Effector CD4-positive, alpha-beta T cell (primary cell): ENCODE data around the gene LCN2.
"Not testable (repeated sequence)": the region's sequence is repeated elsewhere in the genome, so short reads cannot be mapped to it uniquely, and the experiment has no call there.

Experiments used
- DNase-seq: peaks from one replicate; pipeline ENCODE4 v3.0.0-alpha.2; 2020

Gene LCN2

DNA sequence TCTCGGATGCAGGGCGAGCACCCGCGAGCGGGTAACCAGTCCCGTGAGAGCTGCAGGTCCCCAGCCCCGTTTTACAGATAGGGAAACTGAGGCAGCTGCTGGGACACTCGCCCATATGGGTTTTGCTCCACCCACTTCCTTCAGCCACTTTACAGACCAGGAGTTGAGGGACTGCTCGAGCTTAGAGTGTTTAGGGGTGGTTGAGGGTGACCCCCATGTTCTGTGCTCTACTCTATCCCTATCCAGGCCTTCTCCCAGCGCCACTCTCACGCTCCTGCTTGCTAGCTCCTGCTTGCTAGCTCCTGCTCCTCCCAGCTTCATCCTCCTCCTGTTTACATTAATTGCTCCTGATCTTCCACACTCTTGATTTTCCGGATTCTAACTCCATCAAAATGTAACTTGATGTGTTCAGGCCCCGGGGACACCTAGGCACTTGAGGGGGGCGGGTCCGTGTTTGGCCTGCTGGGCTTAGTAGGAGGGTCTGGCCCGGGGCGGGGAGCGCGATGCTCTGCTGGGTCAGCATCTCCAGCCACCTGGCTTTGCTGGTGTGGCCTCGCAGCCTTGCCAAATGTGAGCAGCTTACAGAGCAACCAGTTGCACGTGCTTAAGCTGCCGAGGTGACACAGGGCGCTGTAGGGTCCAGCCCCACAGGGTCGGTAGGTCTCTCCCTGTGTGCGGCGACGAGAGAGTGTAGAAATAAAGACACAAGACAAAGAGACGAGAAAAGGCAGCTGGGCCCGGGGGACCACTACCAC is 20.2 kb upstream of the LCN2 start:
- DNase-seq: no peak

DNA sequence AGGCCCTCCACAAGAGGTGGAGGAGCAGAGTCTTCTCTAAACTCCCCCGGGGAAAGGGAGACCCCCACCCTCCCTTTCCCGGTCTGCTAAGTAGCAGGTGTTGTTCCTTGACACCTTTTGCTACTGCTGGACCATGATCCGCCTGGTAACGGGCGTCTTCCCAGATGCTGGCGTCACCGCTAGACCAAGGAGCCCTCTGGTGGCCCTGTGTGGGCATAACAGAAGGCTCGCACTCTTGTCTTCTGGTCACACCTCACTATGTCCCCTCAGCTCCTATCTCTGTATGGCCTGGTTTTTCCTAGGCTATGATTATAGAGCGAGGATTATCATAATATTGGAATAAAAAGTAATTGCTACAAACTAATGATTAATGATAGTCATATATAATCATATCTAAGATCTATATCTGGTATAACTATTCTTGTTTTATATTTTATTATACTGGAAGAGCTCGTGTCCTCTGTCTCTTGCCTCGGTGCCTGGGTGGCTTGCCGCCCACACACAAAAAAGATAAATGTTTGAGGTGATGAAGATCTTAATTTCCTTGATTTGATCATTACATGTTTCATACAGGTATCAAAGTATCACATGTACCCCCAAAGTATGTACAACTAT is 19.2 kb upstream of the LCN2 start:
- peak; percentile 31 for DNase-seq

DNA sequence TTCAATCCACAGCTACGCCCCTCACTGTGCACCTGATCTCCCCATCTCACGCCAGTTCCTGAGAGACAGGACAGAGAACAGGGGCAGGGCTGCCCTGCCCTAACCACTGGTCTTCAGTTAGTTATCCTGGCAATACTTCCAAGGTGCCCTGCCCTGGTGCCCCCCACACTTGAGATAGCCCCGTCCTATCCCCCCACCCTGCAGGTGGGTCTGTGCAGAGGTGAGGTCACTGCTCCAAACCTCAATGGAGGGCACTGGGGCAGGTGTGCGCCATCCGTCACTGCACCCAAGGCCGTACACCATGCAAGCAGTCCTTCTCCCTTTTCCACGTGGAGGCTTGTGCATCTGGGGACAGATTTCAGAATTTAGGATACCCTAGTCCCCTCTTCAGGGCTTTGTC is 18.6 kb upstream of the LCN2 start:
- DNase-seq: not testable (repeated sequence)

DNA sequence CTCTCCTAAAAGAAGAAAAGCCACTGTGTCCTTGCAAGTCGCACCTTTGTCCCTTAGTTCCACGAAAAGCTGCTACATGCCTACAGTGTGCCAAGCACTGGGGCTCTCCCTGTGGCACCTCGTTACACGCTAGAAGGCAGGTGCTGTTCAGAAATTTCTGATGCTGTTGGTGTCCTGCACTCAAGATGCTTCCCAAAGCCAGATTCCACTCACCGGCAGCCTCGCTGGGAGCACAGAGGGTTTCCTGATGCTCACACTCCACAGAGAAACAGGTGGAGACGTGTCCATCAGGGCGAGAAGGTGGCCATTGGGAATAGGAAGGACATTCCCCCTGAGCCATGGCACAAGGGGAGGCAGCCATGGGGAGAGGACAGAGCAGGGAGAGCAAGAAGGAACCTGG is 17.9 kb upstream of the LCN2 start:
- DNase-seq: not testable (repeated sequence)

DNA sequence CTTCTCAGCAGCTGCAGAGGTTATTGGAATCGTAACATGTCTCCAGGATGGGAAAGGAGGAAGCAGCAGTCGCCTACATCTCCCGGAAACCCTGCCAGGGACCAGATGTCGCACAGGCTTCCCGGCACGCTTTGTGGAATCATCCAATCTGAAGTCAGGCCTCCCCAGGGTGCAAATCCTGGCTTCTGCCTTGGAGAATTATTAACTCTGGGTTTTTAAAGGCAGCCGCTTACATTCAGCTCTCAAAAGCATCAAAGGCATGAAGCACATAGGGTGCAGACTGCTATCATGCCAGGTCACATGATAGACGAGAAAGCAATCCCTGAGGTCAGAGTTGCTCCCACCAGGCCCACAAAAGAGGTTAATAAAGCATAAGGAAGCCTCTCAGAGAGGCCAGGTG is 17.1 kb upstream of the LCN2 start:
- DNase-seq: not testable (repeated sequence)

DNA sequence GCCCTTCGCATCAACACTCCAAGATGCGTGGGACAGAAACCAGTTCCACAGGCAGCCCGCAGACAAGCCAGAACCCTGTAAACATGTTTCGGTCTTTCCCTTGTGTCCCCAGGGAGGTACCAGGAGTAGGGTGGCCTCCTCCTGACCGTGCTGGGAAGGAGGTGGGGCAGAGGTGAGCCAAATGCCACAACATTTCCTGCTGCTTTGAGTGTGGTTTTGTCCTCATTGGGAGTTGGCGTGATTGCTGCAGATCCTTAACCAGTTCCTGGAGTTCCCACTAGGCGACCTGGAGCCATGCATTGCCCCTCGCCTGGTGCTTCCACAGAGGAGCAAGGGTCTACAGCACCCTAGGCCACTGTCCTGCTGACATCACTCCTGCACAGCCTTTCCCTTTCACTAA is 13.7 kb upstream of the LCN2 start:
- DNase-seq: not testable (repeated sequence)

DNA sequence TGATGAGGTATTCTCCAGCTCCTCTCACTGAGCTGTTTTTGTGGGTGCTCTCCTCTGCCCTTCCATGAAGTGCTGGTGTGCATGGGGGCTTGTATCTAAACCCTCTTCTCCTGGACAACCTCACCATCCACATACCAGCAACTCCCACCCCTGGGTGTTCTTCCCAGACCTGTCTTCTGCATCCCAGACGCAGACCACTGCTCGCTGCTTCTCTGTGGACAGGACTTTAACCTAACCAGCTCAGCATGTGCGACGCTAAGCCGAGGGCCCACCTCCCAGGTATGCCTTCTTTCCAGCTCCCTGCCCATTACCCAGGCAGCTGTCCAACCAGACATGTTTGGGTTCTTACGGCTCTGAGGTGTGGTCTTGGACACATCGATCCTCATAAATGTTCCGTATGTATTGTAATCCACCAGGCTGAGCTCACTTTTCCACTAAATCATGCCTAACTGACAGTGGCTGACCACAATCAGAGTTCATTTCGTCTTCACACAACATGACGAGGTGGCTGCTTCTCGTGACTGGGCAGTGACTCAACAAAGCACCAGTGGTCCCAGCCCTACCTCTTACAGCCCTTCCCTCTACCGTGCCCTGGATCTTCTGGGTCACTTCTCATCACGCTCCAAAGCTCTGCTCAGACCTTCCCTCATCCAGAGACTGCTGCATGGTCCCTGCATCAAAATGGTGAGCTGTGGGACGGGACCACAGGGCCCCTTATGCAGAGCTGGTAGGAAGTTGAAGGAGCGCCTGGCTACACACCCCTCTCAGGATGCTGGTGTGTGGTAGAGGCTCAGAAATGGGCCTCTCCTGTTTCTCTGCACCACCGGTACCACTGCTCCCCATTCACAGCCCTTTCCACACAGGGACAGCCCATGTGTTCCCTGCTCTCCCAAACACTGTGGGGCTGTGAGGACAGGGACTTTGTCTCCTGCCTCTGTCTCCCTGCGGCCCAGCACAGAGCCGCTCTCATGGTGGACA is 12.1 kb upstream of the LCN2 start:
- DNase-seq: no peak

DNA sequence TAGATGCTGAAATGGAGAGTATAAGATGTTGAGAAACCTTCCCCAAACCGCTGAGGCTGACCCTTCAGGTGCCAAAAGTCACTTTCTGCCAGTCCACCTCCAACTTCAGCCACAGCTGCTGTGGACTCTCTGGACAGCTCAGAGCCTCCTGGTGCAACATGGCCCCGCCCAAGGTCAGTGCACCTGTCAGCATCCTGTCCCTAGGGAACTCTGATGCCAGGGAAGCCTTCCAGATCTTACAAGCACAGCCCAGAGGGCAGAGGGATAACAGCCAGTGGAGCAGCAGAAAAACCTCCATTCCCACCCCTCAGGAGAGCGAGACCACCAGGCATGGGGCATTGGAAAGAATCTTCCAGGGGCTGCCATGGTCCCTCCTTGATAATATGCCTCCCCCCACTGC is 11.3 kb upstream of the LCN2 start:
- no peak for DNase-seq

DNA sequence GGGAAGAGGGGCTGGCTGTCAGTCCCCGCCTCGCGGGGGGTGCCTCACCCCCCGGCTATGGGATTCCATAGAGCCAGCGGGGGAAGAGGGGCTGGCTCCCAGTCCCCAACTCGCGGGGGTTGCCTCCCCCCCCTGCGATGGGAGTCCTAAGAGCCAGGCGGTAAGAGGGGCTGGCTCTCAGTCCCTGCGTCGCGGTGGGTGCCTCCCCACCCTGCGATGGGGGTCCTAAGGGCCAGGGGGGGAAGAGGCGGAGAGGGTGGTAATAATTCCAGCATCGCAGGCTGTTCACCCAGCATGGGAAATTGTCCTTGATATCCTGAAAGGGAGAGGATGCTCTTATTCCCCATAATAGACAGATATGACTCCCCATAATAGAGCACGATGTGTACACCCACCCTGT is 9.6 kb upstream of the LCN2 start:
- DNase-seq: no peak

DNA sequence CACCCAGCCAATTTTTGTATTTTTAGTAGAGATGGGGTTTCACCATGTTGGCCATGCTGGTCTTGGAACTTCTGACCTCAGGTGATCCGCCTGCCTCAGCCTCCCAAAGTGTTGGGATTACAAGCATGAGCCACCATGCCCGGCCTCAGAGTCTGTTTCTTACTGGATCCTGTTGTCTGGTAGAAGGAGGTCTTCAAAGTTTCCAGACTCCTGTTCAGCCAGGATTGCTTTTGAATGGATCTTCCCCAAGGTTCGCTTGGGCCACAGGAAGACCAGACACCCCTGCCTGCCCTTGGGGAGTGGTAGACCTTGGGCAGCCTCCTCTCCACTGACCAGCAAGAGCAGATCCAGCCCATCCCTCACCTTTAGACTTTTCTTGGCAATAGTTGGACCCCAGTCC is 7.6 kb upstream of the LCN2 start:
- no peak for DNase-seq

DNA sequence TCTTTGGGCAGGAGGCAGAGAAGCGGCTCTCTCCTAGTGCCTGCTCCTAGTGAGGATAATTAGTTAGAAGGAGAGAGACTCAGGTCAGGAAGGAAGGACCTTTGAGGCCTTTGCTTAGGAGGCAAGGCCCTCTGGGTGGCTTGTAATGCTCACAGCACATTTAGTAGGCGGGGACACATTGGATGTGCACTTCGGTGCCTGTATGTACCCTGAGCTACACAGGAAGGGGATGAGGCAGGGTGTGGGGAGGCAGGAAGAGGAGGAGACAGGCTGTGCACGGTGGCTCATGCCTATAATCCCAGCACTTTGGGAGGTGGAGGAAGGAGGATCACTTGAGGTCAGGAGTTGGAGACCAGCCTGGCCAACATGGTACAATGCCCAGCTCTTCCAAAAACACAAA is 7.2 kb upstream of the LCN2 start:
- DNase-seq: no peak

DNA sequence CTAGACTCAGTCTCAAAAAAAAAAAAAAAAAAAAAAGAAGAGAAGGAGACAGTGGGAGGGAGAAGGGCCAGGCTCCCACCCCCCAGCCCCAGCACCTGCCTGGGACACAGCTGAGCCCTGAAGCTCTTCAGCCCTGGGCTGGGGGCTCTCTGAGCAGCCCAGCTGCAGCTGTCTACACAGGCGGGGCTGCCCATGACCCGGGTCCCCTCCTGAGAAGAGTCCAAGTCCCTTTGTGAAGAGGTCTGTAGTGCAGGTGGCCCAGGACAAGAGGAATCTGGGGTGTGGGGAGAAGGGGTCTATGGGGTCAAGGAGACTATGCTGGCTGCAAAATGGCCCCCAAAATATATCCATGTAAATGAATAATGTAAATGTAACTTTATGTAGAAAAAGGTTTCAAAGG is 6.7 kb upstream of the LCN2 start:
- no peak for DNase-seq

DNA sequence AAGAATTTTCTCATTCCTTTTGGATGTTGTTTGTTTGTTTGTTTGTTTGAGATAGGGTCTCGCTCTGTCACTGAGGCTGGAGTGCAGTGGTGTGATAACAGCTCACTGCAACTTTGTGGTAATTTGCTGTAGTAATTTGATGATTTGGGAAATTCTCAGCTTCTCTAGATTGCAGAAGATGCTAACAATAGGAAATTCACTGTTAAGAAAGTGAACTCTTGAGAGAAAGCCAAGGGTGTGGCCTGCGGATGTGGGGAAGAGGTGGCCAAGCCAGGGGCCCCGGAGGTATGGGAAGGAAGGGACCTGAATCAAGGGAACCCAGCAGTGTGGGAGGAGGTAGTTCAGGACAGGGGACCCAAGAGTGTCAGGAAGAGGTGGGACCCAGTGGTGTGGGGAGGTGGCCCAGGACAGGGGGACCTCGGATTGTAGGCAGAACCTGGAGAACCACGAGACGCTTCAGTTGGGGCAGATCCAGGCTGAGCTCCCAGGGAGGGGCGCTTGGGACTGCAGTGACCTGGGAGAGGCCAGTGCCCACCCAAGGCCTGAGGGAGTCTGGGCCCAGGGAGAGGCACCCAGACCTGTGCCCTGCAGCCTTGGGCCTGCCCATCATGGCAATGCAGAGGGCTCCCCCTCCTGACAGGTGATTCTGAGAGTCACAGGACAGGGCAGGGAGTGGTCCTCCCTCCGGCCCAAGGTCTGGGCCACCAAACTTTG is 5.6 kb upstream of the LCN2 start:
- no peak for DNase-seq

DNA sequence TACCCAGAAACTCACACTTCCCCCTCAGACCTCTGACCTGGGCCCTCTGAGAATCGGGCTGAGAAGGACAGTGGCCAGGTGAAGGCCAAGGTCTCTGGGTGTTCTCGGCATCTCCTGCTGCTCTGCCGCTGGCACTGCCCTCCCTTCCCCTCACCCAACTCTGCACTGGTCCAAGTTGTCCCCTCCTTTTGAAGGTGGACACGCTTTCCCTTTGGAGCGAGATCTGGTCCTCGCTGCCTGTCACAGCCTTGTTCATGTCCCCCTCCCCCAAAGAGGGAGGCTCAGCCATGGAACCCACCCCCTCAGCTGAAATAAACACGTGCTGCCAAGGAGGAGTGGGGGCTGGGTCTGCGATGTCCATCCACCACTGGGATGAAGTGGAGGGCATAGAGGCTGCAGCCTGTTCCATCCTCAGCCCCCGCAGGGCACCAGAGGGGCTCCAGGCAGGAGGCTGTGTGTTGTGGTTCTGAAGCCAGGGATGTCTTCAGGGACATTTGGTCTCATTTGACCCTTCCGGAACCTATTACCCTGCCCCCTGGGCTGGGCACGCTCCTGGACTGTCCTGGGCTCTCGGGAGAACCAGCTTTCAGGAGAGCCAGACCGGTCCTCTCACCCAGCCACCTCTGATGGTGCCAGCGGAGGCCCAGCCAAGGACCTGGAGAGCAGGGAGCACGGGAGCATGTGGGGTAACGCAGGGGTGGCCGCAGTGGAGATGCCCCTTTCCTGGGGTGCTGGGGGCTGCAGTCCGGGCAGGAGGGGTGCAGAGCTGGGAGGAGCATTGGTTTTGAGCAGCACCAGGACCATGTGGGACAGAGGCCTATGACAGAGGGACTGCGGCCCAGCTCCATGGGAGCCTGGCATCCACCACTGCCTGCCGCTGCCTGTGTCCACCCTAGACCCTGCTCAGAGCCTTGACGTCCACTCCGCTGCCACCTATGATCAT is 4.7 kb upstream of the LCN2 start:
- no peak for DNase-seq

DNA sequence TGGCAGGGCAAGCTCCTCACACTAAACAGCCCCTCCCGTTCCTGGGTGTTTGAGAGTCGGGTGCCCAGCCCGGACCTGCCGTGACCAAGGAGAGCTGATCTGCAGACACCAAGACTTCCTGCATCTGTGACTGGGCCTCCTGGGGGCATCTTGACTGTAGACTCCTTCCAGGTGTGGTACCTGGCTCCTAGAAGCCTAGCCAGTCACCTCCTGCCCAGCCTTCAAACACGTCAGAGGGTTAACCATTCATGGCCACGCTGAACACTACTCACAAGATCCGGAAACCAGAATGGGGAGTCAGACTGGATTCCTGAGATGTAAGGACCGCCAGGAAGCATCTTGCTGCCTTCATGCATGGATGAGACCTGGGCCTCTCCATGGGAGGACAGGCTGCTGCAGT is 3.7 kb upstream of the LCN2 start:
- DNase-seq: no peak

DNA sequence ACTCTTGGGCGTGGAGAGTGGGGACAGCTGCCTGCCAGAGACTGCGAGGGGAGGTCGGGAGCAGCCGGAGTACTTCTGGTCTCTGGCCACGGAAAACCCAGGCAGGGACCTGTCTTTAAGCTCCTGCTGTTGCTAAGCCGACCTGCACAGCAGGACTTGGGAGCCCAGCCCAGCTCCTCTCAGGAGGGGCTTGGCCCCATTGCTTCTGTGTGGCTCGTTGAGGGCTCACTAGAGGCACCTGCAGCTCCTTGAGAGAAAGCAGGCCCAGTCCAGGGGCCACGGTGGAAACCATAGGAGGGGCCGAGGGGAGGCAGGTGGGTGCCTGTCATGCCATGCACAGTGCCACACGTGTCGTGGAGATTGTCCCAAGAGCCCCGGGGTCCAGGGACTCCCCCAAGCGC is 3.3 kb upstream of the LCN2 start:
- no peak for DNase-seq

DNA sequence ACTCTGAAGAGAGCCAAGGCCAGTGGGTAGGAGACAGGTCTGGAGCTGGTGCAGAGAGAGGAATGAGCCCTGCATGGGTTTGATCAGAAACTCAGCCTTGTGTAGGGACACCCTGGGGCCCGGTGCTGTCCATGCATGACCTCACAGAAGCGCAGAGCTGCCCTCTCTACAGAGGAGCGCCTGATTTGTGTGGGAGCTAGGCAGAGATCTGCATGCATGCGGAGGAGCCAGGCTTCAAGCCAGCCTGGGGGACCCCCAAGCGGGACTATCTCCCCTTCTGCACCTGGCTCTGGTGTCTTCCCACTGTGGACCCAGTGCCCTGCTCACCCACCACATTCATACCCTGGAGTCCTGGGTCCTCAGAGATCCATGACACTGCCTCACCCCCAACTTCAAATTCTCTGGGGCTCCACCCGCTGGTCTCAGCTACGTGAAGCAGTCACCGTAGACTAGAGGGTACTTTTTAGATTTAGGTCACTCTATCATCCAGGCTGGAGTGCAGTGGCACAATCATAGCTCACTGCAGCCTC is 2.6 kb upstream of the LCN2 start:
- DNase-seq: no peak

DNA sequence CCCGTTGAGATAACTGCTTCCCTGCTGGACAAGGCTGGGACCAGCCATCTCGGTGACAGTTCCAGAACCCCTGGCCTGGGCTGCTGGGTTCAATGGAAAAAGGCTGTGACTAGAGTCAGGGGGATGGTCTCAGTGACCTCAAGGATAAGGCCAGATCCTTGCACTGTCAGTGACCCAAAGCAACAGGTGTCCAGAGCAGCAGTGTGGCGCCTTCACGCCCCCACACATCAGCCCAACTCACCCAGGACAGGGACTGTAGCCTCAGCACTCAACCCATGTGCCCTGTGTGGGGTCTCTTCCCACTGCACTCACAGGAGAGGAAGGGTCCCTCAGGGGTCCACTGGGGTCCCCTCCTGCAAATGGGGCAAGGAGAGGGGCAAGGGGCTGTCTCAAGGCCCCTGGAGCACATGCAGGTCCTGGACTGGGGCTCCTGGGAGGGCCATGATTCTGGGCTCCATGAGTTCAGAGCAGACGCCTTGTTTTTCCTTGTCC is 698 bp upstream of the LCN2 start:
- DNase-seq: no peak

DNA sequence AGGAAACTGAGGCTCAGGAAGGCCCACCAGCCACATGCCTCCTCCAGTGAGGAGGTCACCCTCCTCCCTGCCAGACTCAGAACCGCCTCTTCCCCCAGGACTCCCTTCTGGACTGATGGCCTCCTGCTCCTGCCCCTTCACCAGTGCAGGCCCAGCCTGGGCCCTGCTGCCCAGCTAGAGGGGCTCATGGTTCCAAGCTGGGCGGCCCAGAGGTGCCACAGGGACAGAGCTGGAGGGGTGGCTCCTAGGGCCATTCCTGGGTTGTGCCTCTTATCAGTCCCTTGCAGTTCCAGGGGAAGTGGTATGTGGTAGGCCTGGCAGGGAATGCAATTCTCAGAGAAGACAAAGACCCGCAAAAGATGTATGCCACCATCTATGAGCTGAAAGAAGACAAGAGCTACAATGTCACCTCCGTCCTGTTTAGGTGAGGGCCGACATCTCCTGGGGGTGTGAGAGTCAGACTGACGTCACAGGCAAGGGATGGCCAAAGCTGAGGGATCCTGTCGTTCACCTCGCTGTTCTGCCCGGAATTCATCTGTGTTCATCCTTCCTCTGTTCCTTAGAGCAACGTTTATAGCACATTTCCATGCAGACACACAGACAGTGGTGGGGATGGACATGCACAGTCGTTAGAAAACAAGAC is 819 bp downstream of the LCN2 start:
- no peak for DNase-seq

DNA sequence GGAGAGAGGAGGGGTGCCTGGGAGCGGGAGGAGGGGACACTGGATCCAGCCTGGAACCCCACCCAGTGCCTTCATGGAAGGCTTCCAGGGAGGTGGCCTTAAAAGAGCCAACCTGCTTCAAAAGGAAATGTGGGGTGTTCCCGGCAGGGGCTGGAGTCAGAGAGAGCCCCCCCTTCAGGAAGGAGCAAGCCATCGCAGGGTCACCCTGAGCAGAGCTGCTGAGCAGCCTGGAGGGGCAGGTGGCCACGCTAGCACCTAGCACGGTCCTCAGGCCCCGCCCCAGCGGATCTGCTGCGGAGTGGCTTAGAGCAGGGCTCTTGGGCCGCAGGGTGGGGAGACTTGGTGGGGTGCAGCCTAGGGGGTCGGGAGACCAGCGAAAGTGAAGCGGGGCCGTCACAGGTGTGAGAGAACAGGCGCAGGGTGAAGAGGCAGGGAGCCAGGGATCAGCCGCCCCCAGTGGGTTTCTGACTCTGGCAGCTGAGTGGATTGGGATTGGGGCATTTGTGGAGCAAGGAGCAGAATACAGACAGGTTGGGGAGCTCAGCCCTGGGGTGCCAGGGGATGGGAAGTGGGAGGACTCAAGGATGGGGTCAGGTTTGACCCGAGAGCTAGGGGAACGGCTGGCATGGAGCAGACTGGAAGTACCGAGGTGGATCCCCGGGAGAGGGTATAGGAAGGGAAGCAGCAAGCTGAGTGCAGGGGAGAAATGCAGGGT is 1.5 kb downstream of the LCN2 start:
- DNase-seq: no peak
